VCaP (cell line): ENCODE measurements around the gene TMEM178B.

Source experiments
- H3K27ac ChIP-seq: fragments of 450-650 bp; 2 replicates; pipeline ENCODE4 v1.5.1; 2017
- TF ChIP-seq, protein P1 (sequence below): fragments of 450-650 bp; conservative IDR thresholded peaks from 2 replicates; pipeline ENCODE4 v1.5.1; 2017; ENCODE audit warnings: mild to moderate bottlenecking, moderate library complexity

Gene TMEM178B

DNA sequence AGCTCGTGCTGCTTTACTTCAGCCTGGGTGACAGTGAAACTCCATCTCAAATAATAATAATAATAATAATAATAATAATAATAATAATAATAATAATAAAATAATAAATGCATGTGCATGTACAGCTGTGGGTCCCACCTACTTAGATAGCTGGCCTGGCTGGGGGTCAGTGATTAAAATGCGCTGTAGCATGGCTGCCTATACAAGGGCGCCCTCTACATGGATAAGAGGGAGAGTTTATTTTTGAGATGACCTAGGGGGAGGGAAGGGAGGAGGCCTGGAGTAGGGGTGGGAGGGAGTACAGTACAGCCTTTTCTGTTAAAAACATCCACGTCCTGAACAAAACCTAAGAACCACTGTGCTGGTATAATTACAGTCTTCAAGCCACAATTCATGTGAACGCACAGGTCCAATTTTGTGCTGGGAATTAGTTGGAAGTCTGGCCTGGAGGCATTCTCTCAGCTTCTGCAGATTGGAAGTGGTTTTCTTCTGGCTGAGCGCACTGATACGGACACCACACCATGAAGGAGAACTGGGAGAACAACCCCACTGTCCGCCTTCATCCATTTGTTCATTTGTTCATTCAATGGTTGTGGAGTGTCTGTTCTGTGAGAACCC lies 146.5 kb downstream of the TMEM178B start:
- H3K27ac ChIP-seq: no peak overlapping the region

DNA sequence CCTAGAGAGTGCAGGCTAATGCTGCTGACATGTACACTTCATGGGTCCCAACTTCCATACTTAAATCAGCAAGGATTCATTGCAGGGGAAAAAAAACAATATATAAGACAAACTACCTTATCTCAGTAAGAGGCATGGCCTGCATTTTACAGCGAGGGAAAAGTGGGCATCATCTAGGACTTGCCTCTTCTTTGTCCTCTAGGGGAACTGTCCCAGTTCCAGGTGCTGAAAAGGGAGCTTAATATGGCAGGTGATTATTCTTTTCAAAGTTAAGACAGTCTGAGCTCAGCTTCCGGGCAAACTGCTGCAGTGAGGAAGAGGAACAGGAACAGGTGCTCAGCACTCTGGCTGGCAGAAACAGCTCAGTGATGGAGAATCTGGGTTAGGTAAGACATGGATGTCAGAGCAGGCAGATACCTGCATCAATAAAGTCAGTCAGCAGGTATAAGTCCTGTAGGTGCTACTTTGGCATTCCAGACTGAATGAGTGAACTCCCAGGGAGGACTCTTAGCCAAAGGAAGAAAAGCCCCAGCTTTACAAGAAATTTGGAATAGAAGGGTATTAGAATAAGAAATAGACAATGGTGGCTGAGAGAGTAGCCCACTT lies 147.2 kb downstream of the TMEM178B start:
- TF ChIP-seq, protein P1, sequence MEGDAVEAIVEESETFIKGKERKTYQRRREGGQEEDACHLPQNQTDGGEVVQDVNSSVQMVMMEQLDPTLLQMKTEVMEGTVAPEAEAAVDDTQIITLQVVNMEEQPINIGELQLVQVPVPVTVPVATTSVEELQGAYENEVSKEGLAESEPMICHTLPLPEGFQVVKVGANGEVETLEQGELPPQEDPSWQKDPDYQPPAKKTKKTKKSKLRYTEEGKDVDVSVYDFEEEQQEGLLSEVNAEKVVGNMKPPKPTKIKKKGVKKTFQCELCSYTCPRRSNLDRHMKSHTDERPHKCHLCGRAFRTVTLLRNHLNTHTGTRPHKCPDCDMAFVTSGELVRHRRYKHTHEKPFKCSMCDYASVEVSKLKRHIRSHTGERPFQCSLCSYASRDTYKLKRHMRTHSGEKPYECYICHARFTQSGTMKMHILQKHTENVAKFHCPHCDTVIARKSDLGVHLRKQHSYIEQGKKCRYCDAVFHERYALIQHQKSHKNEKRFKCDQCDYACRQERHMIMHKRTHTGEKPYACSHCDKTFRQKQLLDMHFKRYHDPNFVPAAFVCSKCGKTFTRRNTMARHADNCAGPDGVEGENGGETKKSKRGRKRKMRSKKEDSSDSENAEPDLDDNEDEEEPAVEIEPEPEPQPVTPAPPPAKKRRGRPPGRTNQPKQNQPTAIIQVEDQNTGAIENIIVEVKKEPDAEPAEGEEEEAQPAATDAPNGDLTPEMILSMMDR: no peak

More for the DNA sequence above, 146.5 kb downstream of the TMEM178B start:
- TF ChIP-seq, protein P1: peak; percentile 82

DNA sequence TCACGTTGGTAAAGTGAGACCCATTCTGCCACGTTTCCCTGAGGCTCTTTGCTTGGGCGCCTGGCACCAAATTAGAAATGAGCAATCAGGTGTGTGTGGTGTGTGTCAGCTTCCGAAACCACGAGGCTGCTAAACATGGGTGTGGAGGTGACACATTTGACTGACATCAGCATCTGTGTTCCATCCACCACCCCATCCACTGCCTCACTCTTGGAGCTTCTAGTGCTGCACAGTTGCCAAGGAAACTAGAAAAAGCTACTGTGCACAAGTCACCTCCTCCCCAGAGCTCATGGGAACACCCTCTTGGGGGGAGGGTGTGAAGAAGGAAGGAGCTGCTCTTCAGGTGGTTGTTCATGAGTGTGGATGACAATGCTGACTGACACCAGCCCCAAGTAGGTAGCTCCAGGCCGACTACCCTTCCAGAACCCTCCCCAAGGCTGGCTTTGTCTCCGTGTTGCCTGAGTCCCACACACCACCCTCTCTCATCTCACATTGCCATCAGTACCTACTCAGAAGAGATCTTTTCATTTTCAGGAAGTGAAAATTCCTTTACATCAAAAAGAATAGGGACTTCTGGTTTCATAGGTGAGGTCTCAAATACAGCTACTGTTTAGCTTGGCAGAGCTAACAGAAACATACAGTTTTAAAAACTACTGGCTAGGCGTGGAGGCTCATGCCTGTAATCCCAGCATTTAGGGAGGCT lies 152.2 kb downstream of the TMEM178B start:
- no peak overlapping the region for H3K27ac ChIP-seq
- TF ChIP-seq, protein P1: no peak

More for the DNA sequence above, 147.2 kb downstream of the TMEM178B start:
- H3K27ac ChIP-seq: no peak overlapping the region

DNA sequence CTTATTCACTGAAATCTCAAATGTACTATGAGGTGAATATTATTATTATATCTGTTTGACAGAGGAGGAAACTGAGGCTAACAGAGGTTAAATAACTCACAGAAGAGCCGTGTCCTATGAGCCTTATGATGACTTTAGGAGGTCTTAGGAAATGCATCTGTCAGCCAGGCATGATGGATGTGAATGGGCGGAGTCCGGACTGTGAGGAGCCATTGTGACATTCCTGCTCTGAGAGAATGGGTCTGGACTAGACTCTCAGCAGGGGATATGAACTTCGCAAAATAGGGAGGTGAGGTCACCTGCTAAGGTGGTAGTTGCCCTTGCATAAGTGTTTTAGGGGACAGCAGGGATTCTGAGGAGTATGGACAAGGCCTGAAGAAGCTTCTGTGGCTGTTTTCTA lies 153.6 kb downstream of the TMEM178B start:
- TF ChIP-seq, protein P1: no peak
- H3K27ac ChIP-seq: no peak overlapping the region

DNA sequence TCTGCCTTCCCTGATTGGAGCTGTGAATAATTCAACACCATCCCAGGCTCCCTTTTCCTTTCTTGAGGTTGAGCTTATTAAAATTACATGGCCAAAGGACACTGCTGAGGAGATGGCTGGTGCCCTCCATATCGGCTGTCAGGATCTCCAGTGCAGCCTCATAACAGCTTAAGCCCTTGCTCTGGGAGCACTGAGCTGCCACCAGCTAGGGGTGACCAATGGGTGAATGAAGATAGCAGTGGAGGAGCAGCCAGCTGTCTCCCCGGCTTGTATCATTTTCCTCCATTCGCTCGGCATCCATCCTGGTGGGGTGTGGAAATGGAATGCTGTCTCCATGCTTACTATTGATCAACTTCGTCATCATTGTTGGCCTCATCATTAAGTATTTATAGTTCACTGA lies 154.6 kb downstream of the TMEM178B start:
- H3K27ac ChIP-seq: no peak overlapping the region
- TF ChIP-seq, protein P1: no peak

DNA sequence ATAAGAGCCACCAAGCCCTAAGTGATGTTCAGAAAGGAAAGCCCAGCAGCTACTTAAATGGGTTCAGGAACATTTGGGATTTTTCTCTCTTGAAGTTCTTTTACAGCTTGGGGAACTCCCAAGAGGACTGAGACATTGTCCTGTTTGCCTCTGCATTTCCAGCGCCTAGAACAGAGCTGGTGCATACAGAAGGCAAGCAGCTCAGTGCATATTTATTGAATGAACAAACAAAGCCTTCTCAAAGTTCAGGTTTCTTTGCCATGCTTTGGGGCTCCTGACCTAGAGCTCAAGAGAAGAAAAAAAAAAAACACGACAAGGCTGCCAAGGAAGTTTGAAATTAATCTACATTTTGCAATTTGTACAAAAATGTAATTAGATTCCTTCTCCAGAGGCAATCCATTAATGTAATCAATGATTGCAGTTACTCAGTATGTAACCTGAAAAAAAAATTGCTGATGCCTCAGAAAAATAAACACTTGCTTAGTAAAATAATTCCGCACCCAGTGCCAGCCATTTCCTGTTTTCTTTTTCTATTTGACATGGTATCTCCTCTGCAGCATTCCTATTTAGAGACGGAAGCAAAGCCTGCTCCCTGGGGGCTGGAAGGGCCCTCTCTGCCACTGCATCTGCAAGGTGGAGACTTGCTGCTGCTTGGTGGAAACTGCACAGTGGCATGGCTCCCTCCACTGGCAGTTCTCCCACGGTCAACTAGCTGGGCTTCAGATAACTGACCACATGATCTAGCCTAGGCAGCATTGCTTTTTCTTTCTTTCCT lies 157.3 kb downstream of the TMEM178B start:
- H3K27ac ChIP-seq: peak overlapping the region; percentile 53
- TF ChIP-seq, protein P1: peak; percentile 80
